Activated CD4-positive, CD25-positive, alpha-beta regulatory T cell treated with anti-CD3 and anti-CD28 coated beads, Interleukin-2, amount 50 U/mL, for 16 hours (primary cell): ENCODE results near the gene ZNF678.
"Not testable (repeated sequence)": the region's sequence is repeated elsewhere in the genome, so short reads cannot be mapped to it uniquely, and the experiment has no call there.

Experiments used
- DNase-seq: peaks from one replicate; pipeline ENCODE4 v3.0.0-alpha.2; 2020; ENCODE audit warnings: low read depth, low spot score

Gene ZNF678

DNA sequence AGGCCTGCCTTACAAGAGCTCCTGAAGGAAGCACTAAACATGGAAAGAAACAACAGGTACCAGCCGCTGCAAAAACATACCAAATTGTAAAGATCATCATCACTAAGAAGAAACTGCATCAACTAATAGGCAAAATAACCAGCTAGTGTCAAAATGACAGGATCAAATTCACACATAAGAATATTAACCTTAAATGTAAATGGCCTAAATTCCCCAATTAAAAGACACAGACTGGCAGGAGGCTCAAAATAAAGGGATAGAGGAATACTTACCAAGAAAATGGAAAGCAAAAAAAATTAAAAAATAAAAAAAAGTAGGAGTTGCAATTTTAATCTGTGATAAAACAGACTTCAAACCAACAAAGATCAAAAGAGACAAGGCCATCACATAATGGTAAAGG, 11.5 kb upstream of the ZNF678 start:
- DNase-seq = not testable (repeated sequence)

DNA sequence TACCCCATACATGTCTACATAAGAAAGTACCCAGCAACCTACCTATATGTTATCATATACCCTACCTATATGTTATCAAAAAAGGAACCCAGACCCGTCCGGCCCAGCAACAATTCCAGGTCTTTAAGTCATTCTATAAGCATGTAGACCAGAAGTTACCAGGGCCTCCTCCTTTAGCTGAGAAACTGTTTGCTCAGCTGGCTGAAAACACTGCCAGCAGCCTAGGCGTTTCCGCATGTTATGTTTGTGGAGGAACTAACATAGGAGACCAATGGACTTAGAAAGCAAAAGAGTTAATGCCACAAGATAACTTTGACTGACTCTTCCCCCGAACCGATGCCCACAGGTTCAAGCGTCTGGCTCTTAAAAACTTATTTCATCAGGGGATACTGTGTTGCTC, 7.1 kb upstream of the ZNF678 start:
- no peak for DNase-seq

DNA sequence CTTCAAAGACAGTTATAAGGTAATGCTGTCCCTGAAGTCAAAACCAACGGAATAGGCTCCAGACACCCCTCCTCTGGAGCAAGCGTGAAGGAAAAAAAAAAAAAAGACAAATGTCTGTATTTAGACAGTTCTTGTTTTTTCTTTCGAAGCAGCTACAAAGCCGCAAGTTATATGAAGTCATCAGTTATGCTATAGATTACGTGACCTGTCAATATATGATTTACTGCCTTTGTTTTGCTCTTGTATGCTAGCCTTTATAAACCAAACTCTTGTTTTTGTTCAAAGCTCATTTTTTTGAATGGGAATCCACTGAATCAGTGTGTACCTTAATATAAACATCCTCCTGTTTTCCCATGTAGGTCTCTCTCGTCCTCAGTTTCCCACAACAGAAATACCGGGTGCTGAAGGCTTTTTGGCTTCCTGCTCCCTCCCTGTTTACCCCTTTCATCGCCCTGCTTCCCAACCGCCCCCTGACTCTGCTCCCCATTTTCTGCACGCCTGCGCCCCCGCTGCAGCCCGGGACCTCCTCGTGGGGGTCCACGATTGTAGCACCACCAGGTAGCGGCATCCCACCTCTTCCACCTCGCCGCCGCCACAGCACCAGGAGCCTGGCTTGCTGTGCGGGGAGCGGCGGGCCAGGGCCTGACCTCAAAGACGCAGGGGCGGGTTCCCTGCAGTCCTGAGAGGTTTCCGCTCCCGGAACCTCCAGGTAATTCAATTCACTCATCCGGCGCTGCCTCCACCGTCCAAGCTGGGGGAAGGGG, 5.2 kb upstream of the ZNF678 start:
- DNase-seq = no peak

DNA sequence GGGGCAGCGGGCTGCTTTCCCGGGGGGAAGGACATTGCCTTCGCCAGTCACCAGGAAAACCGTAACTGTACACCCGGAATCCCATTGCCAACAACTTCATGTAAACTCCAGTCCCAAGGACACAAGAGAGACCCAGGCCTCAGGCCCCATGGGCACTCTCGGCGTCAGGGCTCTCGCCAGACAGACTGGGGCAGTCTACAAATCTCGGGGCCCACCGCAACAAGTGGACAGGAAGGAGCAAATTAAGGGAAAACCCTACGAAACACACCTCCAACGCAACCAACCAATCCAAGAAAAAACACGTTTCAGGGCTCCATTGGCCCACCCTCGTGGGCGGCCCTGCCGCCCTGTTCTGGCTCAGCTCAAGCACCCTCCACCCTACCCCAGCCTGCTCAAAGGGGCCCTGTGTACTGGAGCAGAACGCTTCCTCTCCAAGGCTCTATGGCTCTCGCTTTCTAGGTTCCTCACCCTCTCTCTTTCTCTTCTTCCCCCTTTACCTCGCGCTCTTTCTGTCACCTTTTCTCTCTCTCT, 4.6 kb upstream of the ZNF678 start:
- no peak for DNase-seq

DNA sequence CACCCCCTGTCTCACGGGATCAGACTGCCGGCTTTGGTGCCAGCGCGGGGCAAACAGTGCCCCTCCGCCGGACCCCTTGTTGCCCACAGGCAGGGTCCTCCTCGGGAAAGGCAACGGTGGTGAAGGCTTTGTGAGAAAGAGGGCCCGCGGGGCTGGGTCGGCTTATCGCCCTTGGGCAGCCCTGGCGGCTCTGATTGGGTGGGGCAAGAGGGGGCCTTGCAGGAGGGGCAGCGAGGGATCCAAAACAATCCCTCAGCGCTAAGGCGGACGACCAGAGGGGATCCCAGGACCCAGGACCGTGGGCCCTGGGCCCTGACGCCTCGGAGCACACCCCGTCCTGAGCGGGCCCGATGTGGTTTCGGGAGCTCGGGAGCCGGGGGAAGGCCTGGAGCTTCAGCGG, 3.9 kb upstream of the ZNF678 start:
- DNase-seq = no peak

DNA sequence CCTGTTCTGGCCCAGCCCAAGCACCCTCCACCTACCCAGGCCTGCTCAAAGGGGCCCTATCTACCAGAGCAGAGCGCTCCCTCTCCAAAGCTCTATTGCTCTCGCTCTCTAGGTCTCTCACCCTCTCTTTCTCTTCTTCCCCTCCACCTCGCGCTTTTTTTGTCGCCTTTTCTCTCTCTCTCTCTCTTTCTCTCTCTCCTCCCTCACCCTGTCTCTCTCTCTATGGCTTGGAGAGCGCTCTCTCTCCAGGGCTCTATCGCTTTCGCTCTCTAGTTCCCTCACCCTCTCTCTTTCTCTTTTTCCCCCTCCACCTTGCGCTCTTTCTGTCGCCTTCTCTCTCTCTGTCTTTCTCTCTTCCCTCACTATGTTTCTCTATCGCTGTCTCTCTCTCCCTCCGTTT, 3.4 kb upstream of the ZNF678 start:
- DNase-seq = no peak

DNA sequence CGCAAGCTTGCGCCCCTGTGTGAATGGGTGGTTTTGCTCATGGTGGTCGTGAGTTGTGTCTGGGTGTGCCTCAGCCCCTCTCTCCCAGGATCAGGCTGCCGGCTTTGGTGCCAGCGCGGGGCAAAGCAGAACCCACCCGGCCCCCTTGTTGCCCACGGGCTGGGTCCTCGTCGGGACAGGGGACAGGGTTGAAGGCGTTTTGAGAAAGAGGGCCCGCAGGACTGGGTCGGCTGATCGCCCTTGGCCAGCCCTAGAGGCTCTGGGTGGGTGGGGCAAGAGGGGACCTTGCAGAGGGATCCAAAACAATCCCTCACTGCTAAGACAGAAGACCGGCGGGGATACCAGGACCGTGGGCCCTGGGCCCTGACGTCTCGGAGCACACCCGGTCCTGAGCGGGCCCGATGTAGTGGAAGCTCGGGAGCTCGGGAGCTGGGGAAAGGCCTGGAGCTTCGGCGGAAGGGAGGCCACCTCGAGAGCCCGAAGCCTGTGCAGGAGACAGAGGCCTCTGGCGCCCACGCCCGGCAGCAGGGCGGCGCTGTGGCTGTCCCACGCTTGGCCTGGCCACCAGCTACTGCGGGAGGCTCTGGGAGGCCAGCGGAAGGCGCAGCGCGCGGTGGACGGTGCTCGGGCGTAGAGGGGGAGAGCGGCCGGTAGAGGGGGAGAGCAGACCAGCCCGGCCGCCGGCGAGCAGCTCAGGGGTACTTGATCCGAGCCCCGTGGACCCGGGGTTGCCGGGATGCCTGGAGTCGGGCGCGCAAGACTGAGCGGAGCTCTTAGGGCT, 2.8 kb upstream of the ZNF678 start:
- DNase-seq = no peak

DNA sequence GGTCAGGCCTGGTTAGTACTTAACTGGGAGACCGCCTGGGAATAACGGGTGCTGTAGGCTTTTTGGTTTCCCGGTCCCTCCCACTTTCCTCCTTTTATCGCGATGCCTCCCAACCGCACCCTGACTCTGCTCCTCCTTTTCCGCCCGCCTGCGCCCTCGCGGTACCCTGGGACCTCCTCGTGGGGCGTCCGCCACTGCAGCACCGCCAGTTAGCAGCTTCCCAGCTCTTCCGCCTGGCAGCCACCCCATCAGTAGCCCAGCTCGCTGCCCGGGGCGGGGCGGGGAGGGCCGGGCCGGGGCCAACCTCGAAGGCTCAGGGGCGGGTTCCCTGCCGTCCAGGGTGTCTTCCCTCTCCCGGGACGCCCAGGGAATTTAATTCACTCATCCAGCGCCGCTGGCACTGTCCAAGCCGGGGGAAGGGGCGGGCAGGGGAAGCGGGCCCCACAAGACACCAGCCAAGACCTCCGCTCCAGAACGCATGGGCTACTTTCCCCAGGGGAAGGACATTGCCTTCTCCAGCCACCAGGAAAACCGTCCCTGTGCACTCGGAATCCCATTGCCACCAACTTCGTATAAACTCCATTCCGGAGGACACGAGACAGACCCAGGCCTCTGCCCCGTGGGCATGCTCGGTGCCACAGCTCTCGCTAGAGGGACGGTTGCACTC, 2.0 kb upstream of the ZNF678 start:
- DNase-seq = no peak

DNA sequence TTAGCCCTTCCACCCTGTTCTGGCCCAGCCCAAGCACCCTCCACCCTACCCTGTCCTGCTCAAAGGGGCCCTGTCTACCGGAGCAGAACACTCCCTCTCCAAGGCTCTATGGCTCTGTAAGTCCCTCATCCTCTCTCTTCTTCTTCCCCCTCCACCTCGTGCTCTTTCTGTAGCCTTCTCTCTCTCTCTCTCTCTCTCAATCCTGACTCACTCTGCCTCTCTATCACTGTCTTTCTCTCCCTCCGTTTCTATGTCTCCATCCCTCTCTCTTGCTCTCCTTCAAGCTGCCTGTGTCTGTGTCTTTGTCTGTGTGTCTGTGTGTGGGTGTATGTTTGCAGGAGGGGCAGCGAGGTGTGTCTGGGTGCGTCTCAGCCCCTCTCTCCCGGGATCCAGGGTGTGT, 1.3 kb upstream of the ZNF678 start:
- DNase-seq = no peak

DNA sequence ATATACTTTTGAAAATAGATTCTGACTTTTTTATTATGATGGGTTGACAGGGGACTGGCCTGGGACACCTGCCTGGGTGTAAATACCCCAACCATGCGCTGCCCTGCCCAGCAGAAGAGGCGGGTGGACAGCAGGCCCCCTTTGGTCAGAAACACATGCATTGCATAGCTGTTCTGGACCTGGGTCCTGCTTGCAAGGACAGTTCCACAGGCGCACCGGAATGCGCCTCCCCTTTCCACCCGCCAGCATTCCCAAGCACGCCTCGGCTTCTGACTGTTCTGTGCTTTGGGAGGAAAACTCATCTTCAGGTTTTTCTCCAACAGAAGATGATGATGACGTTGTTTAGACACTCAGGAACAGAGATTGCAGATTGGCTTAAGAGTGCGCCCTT, 428 bp upstream of the ZNF678 start:
- DNase-seq = no peak

DNA sequence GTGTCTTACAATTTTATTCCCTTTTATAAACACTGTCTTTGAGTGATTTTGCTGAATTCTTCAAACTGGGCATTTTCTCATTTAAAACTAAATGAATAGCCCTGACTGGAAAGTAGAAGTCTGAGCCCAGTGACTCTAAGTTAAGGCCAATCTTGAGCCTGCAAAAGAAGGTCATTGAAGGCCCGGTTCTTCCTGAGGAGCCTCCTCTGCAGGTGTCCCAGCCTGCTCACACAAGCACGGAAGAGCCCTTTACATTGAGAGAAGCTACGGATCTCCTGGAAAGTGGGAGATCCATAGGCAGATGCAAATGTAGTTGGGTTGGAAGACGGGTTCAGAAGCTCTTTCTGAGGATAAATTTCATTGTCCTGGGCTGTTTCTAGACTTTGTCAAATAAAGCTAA, 3.9 kb downstream of the ZNF678 start:
- DNase-seq = no peak

DNA sequence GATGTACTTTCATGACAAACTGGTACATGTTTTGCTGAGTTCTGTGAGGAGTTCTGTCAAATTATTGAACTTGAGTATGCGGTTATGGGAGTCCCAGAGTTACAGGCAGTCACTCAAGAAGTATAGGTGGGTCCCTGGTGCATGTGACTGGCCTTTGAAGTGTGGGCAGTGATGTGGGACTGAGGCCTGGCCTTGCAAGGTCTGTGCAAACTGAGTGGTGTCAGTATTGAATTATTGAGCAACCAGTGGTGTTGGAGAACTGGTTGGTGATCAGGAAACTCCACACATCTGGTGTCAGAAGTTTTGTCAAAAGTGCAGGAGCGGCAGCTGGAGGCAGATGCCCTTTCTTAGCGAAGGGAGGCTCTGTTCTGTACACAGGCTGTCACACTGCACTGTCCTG, 5.2 kb downstream of the ZNF678 start:
- no peak for DNase-seq

DNA sequence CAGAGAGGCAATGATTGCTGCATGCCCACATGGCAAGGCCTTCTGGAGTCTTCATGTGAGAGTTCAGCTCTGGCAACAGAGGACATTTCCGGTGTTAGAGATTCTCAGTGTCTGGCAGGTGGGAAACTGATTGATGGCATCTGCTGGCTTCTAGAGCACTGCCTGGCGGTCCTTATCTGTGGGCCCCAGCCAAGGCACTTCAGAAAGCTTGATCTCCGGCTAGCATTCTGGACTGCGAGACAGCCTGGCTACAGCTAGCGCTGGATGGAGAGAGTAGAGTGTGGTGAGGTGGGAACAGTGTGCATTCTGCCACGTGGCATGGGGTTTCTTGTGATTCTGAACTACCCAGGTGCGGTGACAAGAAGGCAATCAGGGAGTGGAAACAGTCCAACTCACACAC, 9.4 kb downstream of the ZNF678 start:
- no peak for DNase-seq

DNA sequence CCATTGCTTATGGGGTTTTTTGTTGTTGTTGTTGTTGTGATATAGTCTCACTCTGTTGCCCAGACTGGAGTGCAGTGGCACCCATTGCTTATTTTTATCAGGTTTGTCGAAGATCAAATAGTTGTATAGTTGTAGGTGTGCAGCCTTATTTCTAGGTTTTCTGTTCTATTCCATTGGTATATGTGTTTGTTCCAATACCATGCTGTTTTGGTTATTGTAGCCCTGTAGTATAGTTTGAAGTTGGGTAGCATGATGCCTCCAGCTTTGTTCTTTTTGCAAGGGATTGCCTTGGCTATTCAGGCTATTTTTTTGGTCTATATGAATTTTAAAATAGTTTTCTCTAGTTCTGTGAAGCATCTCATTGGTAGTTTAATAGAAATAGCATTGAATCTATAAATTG, 11.6 kb downstream of the ZNF678 start:
- DNase-seq = no peak

DNA sequence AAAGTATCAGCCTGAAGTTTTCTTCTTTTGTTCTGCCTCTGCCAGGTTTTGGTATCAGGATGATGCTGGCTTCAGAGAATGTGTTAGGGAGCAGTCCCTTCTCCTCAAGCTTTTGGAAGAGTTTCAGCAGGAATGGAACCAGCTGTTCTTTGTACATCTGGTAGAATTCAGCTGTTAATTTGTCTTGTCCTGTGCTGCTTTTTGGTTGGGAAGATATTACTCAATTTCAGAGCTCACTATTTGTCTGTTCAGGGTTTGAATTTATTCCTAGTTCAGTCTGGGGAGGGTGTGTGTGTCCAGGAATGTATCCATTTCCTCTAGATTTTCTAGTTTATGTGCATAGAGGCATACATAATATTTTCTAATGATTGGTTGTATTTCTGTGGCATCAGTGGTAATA, 12.8 kb downstream of the ZNF678 start:
- DNase-seq = no peak

DNA sequence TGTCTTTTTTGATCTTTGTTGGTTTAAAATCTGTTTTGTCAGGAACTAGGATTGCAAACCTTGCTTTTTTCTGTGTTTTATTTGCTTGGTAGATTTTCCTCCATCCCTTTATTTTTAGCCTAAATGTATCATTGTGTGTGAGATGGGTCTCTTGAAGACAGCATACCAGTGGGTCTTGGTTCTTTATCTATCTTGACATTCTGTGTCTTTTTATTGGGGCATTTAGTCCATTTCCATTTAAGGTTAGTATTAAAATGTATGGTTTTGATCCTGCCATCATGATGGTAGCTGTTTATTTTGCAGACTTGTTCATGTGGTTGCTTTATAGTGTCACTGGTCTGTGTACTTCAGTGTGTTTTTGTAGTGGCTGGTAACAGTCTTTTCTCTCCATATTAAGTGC, 14.1 kb downstream of the ZNF678 start:
- DNase-seq = no peak

DNA sequence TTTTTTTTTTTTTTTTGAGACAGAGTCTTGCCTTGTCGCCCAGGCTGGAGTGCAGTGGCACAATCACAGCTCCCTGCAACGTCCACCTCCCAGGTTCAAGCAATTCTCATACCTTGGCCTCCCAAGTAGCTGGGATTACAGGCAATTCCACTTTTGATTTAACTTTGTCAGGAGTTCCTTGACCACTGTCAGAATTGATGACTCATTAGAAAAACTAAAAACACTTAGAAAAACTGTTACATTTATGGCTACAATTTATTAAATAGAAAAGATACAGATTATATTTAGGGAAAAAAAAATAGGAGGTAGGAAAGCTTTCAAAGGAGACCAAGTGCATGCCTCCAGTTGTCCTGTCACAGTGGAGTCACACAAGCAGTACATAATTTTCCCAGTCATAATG, 20.0 kb downstream of the ZNF678 start:
- no peak for DNase-seq

DNA sequence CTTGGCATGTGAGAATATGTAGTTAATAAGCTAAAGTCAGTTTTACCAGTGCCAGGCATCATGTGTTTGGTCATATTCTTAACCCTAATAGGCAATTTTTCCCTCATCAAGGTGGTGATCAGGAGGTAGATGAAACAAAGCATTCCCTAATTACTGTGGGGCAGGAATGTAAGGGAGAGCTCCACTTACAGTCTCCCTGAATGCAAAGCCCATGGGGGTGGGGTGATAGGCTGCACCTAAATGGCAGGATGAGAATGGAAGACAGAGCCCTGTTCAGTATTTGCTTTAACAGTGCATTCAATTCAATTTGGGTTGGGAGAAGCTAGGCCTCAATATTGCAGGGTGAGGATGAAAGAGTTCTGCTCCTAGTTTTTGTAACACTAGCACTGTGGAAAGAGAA, 23.4 kb downstream of the ZNF678 start:
- DNase-seq = no peak

DNA sequence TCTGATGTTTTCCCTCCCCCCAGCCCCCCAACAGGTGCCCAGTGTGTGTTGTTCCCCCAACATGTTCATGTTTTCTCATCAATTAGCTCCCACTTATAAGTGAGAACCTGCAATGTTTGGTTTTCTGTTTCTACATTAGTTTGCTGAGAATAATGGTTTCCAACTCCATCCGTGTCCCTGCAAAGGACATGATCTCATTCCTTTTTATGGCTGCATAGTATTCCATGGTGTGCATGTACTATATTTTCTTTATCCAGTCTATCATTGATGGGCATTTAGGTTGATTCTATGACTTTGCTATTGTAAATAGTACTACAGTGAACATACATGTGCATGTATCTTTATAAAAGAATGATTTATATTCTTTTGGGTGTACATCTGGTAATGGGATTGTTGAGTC, 24.6 kb downstream of the ZNF678 start:
- no peak for DNase-seq

DNA sequence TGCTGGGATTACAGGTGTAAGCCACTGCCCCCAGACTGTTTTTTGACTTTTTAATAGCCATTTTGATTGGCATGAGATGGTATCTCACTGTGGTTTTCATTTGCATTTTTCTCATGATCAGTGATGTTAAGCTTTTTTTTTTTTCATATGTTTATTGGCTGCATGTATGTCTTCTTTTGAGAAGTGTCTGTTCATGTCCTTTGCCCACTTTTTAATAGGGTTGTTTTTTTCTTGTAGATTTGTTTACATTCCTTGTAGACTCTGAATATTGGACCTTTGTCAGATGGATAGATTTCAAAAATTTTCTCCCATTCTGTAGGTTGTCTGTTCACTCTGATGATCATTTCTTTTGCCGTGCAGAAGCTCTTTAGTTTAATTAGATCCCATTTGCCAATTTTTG, 25.4 kb downstream of the ZNF678 start:
- DNase-seq = not testable (repeated sequence)

DNA sequence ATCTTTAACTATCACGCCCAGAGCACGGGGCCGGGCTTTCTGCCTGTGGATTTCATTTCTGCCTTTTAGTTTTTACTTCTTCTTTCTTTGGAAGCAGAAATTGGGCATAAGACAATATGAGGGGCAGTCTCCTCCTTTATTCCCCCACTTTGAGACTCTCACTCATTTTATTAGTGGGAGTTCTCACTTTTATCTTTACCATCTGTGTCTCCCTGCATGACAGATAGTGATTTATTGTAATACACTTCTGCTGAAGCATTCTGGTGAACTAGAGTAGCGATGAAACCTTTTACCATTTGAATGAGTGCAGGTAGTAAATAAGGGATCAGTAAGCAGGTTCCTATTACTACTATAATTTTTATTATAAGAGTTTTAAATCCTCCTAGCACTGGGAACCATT, 26.4 kb downstream of the ZNF678 start:
- not testable (repeated sequence) for DNase-seq

DNA sequence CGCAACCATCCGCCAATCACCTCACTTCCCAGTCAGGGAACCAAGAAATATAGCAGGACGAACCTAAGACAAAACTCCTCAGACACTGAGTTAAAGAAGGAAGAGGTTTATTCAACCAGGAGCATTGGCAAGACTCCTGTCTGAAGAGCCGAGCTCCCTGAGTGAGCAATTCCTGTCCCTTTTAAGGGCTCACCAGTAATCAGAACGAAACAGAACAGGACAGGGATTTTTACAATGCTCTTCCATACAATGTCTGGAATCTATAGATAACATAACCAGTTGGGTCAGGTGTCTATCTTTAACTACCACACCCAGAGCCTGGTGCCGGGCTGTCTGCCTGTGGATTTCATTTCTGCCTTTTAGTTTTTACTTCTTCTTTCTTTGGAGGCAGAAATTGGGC, 32.9 kb downstream of the ZNF678 start:
- not testable (repeated sequence) for DNase-seq

DNA sequence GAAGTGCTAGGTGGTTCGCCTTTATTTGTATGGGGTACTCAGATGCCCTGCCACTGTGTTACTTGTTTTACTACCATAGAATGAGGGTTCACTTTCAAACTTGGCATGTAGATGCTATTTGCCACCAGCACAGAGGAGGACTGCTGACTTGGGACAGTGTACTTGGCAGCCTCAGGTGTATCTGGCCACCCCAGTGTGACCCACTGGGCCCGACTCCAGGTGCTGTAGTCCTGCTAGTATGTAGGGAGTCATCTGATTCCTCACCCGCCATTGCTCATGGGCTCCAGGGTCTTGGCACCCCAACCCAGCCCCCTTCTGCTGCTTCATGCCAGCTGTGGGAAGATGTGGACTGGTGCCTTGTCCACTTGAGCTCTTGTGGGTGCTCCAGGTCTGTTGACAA, 40.0 kb downstream of the ZNF678 start:
- DNase-seq = no peak
